ENCODE data around the gene SUSD1.

Gene SUSD1

DNA sequence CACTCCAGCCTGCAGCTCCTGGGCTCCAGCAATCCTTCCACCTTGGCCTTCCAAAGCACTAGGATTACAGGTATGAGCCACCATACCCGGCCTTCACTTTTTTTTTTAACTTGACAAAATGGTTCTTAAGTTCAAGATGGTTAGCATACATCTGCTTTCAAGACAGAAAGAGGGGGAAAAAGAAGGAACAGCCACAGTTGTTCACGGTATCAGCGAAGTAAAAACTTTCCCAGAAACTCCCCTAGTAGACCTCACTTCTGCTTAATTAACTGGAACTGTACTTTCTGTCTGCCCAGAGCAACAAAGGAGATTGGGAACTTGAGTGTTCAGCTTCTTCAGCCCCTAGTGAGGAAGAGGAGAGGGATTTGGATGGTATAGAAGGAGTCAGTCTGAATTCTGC lies 161.8 kb downstream of the SUSD1 start:
- DNase-seq (ENCODE audit: low spot score): no peak
- peak overlapping the region; percentile 84 for H3K27ac ChIP-seq
- ChIA-PET POLR2A (ENCODE audit: low non-redundant PET) (no interaction called here), CTCF (interaction anchor here (1.0 kb wide), 2 partner anchors 9 to 61 kb away, joined by 3 read pairs; no protein-coding TSS in a partner anchor)
- TF ChIP-seq, protein P1, sequence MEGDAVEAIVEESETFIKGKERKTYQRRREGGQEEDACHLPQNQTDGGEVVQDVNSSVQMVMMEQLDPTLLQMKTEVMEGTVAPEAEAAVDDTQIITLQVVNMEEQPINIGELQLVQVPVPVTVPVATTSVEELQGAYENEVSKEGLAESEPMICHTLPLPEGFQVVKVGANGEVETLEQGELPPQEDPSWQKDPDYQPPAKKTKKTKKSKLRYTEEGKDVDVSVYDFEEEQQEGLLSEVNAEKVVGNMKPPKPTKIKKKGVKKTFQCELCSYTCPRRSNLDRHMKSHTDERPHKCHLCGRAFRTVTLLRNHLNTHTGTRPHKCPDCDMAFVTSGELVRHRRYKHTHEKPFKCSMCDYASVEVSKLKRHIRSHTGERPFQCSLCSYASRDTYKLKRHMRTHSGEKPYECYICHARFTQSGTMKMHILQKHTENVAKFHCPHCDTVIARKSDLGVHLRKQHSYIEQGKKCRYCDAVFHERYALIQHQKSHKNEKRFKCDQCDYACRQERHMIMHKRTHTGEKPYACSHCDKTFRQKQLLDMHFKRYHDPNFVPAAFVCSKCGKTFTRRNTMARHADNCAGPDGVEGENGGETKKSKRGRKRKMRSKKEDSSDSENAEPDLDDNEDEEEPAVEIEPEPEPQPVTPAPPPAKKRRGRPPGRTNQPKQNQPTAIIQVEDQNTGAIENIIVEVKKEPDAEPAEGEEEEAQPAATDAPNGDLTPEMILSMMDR (conservative IDR thresholded peaks at IDR 0.05; ENCODE audit: low read depth): no peak

DNA sequence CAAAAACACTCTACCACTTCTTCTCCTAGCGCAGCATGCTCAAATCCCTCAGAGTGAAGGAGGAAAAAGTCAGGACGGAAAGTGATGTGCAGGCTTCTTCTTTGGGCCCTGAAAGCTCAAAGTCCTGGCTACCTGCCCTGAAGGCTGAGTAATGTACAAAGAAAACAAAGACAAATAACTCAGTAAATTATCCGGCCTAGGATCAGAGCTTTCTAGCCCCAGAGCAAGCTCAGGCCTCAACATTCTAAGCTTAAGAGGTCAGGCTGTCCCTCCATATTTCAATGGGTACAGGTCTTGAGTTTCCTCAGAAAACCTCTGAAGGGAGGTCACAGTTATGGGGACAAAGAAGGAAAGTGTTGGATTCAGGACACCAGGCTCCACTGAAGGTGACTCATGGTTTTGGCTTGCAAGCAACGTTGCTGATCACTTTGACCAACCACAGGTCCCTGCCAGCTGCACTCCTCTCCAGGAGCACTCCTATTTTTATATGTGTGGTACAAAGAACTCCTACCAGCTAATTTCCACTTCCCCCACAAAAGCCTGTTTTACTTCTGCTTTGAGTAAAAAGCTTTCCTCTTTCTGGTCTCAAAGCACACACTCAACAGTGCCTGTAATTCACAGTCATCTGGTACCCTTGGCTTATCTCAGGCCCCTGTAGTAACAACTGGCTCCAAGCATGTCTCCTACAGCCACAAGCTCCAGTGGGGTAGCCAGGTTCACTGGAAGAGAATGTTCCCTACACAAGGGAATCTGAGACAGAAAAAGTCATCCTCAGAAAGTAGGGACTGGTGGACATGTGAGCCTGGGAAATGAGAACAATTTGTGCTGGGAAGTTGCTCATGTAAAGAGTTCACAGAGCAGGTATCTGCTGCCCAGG lies 162.8 kb downstream of the SUSD1 start:
- ChIA-PET POLR2A (ENCODE audit: low non-redundant PET) (interaction anchor here (0.6 kb wide), 1 partner anchor 81 kb away, joined by 3 read pairs; no protein-coding TSS in a partner anchor), CTCF (interaction anchor here (0.7 kb wide), 1 partner anchor 62 kb away, joined by 3 read pairs; no protein-coding TSS in a partner anchor)
- H3K27ac ChIP-seq: peak overlapping the region; percentile 84
- peak; percentile 93 for DNase-seq (ENCODE audit: low spot score)
- TF ChIP-seq, protein P1 (conservative IDR thresholded peaks at IDR 0.05; ENCODE audit: low read depth): no peak

DNA sequence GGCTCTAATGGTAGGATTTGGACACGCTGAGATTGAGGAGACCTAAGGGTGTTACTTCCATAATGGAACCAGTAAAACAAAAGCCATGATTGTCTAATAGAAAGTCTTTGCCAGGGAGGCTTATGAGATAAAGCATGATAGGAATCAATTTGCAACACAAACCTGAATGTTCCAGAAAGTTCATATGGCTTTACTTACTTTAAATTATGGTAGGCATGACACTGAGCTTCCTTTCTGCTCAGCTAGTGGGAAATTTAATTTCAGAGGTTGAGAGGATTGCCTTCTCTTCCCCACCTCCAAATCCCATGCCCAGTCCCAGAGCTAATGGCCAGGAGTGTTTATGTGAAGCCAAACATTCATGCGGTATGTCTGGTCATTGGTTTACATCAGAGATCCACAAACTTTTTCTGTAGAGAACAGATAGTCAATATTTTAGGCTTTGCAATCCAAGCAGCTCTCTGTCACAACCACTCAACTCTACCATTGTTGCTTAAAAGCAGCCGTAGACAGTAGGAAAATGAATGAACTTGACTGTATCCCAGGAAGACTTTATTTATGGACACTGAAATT lies 164.0 kb downstream of the SUSD1 start:
- ChIA-PET POLR2A (ENCODE audit: low non-redundant PET) (no interaction called here), CTCF (interaction anchor here (0.5 kb wide), 1 partner anchor 18 kb away, joined by 3 read pairs; no protein-coding TSS in a partner anchor)
- no peak for DNase-seq (ENCODE audit: low spot score)
- TF ChIP-seq, protein P1 (conservative IDR thresholded peaks at IDR 0.05; ENCODE audit: low read depth): no peak
- peak overlapping the region; percentile 84; the same call in 1 of the 2 replicates for H3K27ac ChIP-seq

DNA sequence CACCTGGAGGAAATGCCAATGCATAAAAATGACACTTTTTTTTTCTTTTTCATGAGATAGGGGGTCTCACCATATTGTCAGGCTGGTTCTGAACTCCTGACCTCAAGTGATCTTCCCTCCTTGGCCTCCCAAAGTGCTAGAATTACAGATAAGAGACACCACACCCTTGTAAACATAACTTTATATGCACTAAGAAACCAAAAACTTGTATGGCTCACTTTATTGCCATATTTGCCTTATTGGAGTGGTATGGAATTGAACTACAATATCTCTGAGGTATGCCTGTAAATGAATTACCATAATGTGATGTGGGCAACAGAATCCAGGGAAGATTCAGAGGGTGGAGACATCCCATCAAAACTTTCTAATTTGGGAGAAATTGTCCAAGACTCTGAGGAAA lies 164.6 kb downstream of the SUSD1 start:
- DNase-seq (ENCODE audit: low spot score): no peak
- TF ChIP-seq, protein P1 (conservative IDR thresholded peaks at IDR 0.05; ENCODE audit: low read depth): no peak
- H3K27ac ChIP-seq: no peak overlapping the region
- CTCF ChIA-PET: no interaction called here
- POLR2A ChIA-PET (ENCODE audit: low non-redundant PET): no interaction called here

DNA sequence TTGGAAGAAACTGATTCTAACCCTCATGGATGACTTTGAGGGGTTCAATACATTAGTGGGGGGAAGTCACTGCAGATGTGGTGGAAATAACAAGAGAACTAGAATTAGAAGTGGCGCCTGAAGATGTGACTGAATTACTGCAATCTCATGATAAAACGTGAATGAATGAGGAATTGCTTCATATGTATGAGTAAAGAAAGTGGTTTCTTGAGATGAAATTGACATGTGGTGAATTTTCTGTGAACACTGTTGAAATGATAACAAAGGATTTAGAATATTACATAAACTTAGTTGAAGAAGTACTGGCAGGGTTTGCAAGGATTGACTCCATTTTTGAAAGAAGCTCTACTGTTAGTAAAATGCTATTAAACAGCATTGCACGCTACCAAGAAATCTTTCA lies 165.4 kb downstream of the SUSD1 start:
- TF ChIP-seq, protein P1 (conservative IDR thresholded peaks at IDR 0.05; ENCODE audit: low read depth): no peak
- CTCF ChIA-PET: no interaction called here
- POLR2A ChIA-PET (ENCODE audit: low non-redundant PET): no interaction called here
- DNase-seq (ENCODE audit: low spot score): no peak
- no peak overlapping the region for H3K27ac ChIP-seq

DNA sequence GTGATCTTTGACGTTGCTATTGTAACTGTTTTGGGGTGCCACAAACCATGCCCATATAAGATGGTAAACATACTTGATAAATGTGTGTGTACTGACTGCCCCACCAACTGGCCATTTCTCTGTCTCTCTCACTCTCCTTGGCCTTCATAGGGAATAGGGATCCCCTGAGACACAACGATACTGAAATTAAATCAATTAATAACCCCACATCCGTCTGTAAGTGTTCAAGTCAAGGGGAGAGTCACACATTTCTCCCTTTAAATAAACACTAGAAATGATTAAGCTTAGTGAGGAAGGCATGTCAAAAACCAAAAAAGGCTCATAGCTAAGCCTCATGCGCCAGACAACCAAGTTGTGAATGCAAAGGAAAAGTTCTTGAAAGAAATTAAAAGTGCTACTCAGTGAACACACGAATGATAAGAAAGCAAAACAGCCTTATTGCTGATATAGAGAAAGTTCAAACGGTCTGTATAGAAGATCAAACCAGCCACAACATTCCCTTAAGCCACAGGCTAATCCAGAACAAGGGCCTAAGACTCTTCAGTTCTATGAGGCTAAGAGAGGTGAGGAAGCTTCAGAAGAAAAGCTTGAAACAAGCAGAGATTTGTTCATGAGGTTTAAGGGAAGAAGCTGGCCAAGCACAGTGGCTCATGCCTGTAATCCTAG lies 167.4 kb downstream of the SUSD1 start:
- no peak for DNase-seq (ENCODE audit: low spot score)
- ChIA-PET POLR2A (ENCODE audit: low non-redundant PET) (no interaction called here), CTCF (no interaction called here)
- TF ChIP-seq, protein P1 (conservative IDR thresholded peaks at IDR 0.05; ENCODE audit: low read depth): no peak
- no peak overlapping the region for H3K27ac ChIP-seq
